Measurements from ENCODE around the gene PUS7L. TPM values are rescaled to one million over a fixed set of nuclear protein-coding genes. Genes with fewer than 3 reads are reported as not detected.
"Not testable (repeated sequence)": the region's sequence is repeated elsewhere in the genome, so short reads cannot be mapped to it uniquely, and the experiment has no call there.

PUS7L gene
- polyA plus RNA-seq, 1 of the 3 experiments (the other 2 are of a cell fraction) = 1.8 TPM

GRCh38 chr12:43754015-43754414 lies 4.6 kb downstream of the PUS7L start:
- CTCF ChIA-PET = interaction anchor here (1.2 to 1.8 kb wide), 2 partner anchors 23 to 129 kb away, joined by 7 to 8 read pairs; no protein-coding TSS in a partner anchor
- Histone ChIP-seq H3K4me3 (ENCODE audit: low read depth in 2 of 2, low read length in 1 of 2) (no peak overlapping the region), H3K9me3 (no peaks in the 10 kb centered on the region), H3K79me2 (ENCODE audit: insufficient read depth) (peaks cover 21% of the 10 kb centered on the region), H3K36me3 (replicated peaks in 1 of 2; ENCODE audit: control insufficient read depth in 1 of 2, insufficient read depth in 2 of 2, low read length in 1 of 2) (peaks cover 7 to 27% of the 10 kb centered on the region in 2 experiments), H3F3A (replicated peaks; ENCODE audit: insufficient read depth) (no peaks in the 10 kb centered on the region), H3K4me1 (ENCODE audit: control insufficient read depth in 1 of 2, insufficient read depth in 2 of 2, low read depth in 1 of 2, low read length in 1 of 2) (peaks cover 3 to 5% of the 10 kb centered on the region in 2 experiments; a peak in 2 of 4 replicates), H3K27ac (ENCODE audit: low read depth in 2 of 2, low read length in 1 of 2) (no peak overlapping the region), H2AFZ (ENCODE audit: low read depth) (no peak overlapping the region), H3K9me2 (no peaks in the 10 kb centered on the region), H4K20me1 (ENCODE audit: insufficient read depth) (no peaks in the 10 kb centered on the region), H3K4me2 (no peak overlapping the region), H3K27me3 (ENCODE audit: insufficient read depth) (no peaks in the 10 kb centered on the region), H3K9ac (no peak overlapping the region)
- DNase-seq = no peak
- 95% methylated on average over 3 of the region's 3 CpGs for WGBS (ENCODE audit: low lambda C conversion rate)
- no peak for TF ChIP-seq TEAD4 (IDR thresholded peaks at IDR 0.05; ENCODE audit: borderline replicate concordance, insufficient read depth)
- TF ChIP-seq CTCF (IDR thresholded peaks at IDR 0.05) = no peak
- TF ChIP-seq POLR2AphosphoS5 (IDR thresholded peaks at IDR 0.05; ENCODE audit: low read depth, low read length) = no peak
- no peak for TF ChIP-seq EP300 (IDR thresholded peaks at IDR 0.05; ENCODE audit: borderline replicate concordance in 1 of 2, low read depth in 1 of 2, low read length in 1 of 2)
- TF ChIP-seq NFIC (IDR thresholded peaks at IDR 0.05; ENCODE audit: borderline replicate concordance) = no peak
- TF ChIP-seq JUND (IDR thresholded peaks at IDR 0.05) = no peak
- no peak for TF ChIP-seq ZBTB33 (IDR thresholded peaks at IDR 0.05; ENCODE audit: borderline replicate concordance, low read depth)
- TF ChIP-seq MAX (IDR thresholded peaks at IDR 0.05; ENCODE audit: low read depth) = no peak
- TF ChIP-seq GATA2 (CRISPR knock-in tag; IDR thresholded peaks at IDR 0.05) = no peak
- POLR2A ChIA-PET = no interaction called here

GRCh38 chr12:43751360-43751759 lies 7.2 kb downstream of the PUS7L start:
- H3K4me2 ChIP-seq; H3K27ac ChIP-seq (ENCODE audit: low read depth in 2 of 2, low read length in 1 of 2); H3K9me2 ChIP-seq; H3F3A ChIP-seq (replicated peaks; ENCODE audit: insufficient read depth); DNase-seq; H4K20me1 ChIP-seq (ENCODE audit: insufficient read depth); H2AFZ ChIP-seq (ENCODE audit: low read depth); H3K9me3 ChIP-seq; H3K27me3 ChIP-seq (ENCODE audit: insufficient read depth); POLR2A ChIA-PET; H3K4me1 ChIP-seq (ENCODE audit: control insufficient read depth in 1 of 2, insufficient read depth in 2 of 2, low read depth in 1 of 2, low read length in 1 of 2); H3K9ac ChIP-seq; H3K79me2 ChIP-seq (ENCODE audit: insufficient read depth); H3K4me3 ChIP-seq (ENCODE audit: low read depth in 2 of 2, low read length in 1 of 2); CTCF ChIA-PET: not testable (repeated sequence)
- 98% methylated on average over 6 of the region's 6 CpGs for WGBS (ENCODE audit: low lambda C conversion rate)
- peaks cover 7 to 28% of the 10 kb centered on the region in 2 experiments for H3K36me3 ChIP-seq (replicated peaks in 1 of 2; ENCODE audit: control insufficient read depth in 1 of 2, insufficient read depth in 2 of 2, low read length in 1 of 2)
